HG02571 (cell line): ENCODE results near the gene CDH23.

Source experiments
- ATAC-seq: cut with Tn5 transposase; IDR thresholded peaks from one replicate; pipeline ENCODE4 v1.9.1; 2021; ENCODE audit warnings: mild to moderate bottlenecking, moderate library complexity; ENCODE audit not compliant: unreplicated experiment

CDH23 gene

GRCh38 chr10:71802715-71803488 lies 406.2 kb downstream of the CDH23 start:
- no peak for ATAC-seq

GRCh38 chr10:71804077-71804476 lies 407.4 kb downstream of the CDH23 start:
- ATAC-seq = no peak

- no peak for ATAC-seq
Observed at GRCh38 chr10:71805776-71806703, 409.3 kb downstream of the CDH23 start.

- ATAC-seq = no peak
Observed at GRCh38 chr10:71806704-71807556, 410.2 kb downstream of the CDH23 start.

GRCh38 chr10:71807557-71808510 lies 411.1 kb downstream of the CDH23 start:
- no peak for ATAC-seq

- no peak for ATAC-seq
Observed at GRCh38 chr10:71809628-71810027, 412.9 kb downstream of the CDH23 start.

GRCh38 chr10:71810048-71810750 lies 413.5 kb downstream of the CDH23 start:
- ATAC-seq = no peak

GRCh38 chr10:71811351-71811750 lies 414.6 kb downstream of the CDH23 start:
- no peak for ATAC-seq

- ATAC-seq = no peak
Observed at GRCh38 chr10:71812016-71812912, 415.5 kb downstream of the CDH23 start.

- no peak for ATAC-seq
Observed at GRCh38 chr10:71812913-71813590, 416.3 kb downstream of the CDH23 start.

- no peak for ATAC-seq
Observed at GRCh38 chr10:71814922-71815411, 418.2 kb downstream of the CDH23 start.

GRCh38 chr10:71815515-71816130 lies 418.9 kb downstream of the CDH23 start:
- no peak for ATAC-seq

- ATAC-seq = no peak
Observed at GRCh38 chr10:71816421-71816851, 419.7 kb downstream of the CDH23 start.

- no peak for ATAC-seq
Observed at GRCh38 chr10:71816936-71817618, 420.4 kb downstream of the CDH23 start.

GRCh38 chr10:71817831-71818655 lies 421.3 kb downstream of the CDH23 start:
- no peak for ATAC-seq
